ENCODE results near the gene CHRNA1.

GRCh38 chr2:174705321-174705720, 59.0 kb downstream of the CHRNA1 start:
- no peak for TF ChIP-seq POLR2AphosphoS5 (IDR thresholded peaks at IDR 0.05)
- TF ChIP-seq POLR2A (IDR thresholded peaks at IDR 0.05) = no peak
- TF ChIP-seq, protein P1, sequence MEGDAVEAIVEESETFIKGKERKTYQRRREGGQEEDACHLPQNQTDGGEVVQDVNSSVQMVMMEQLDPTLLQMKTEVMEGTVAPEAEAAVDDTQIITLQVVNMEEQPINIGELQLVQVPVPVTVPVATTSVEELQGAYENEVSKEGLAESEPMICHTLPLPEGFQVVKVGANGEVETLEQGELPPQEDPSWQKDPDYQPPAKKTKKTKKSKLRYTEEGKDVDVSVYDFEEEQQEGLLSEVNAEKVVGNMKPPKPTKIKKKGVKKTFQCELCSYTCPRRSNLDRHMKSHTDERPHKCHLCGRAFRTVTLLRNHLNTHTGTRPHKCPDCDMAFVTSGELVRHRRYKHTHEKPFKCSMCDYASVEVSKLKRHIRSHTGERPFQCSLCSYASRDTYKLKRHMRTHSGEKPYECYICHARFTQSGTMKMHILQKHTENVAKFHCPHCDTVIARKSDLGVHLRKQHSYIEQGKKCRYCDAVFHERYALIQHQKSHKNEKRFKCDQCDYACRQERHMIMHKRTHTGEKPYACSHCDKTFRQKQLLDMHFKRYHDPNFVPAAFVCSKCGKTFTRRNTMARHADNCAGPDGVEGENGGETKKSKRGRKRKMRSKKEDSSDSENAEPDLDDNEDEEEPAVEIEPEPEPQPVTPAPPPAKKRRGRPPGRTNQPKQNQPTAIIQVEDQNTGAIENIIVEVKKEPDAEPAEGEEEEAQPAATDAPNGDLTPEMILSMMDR (IDR thresholded peaks at IDR 0.05) = no peak
- TF ChIP-seq EP300 (IDR thresholded peaks at IDR 0.05; ENCODE audit: low read depth) = no peak
